RWPE1 (cell line): ENCODE measurements around the gene UPF3B.
"Not testable (repeated sequence)": the region's sequence is repeated elsewhere in the genome, so short reads cannot be mapped to it uniquely, and the experiment has no call there.

Experiments used
- CTCF ChIA-PET: fragments of 350-600 bp; sonication (Branson Sonifier 250); formaldehyde crosslinking; extraction: SDS; loops from one replicate; lab custom pipeline; 2021; lab: Yijun Ruan, JAX
- POLR2A ChIA-PET: fragments of 400-600 bp; formaldehyde crosslinking; extraction: SDS; loops from one replicate; lab custom pipeline; 2020; ENCODE audit warnings: antibody characterized with exemption; ENCODE audit not compliant: low non-redundant PET; lab: Yijun Ruan, JAX
- DNase-seq: peaks from one replicate; pipeline ENCODE4 v3.0.0; 2012; ENCODE audit warnings: low spot score
- H3K27ac ChIP-seq: fragments of 450-650 bp; 2 replicates; pipeline ENCODE4 v1.5.1; 2017
- CTCF ChIP-seq: fragments of 450-650 bp; conservative IDR thresholded peaks from 2 replicates; pipeline ENCODE4 v1.5.1; 2017; ENCODE audit warnings: low read depth, mild to moderate bottlenecking

The UPF3B gene

GRCh38 chrX:119852382-119853353, at the start of gene UPF3B:
Gene UPF3B (minus strand): TSS chrX:119852963. CDS start chrX:119852928, 35 bp downstream.
- H3K27ac ChIP-seq, result peak within 1 kb of the TSS; percentile 83
- CTCF ChIA-PET, result no interaction called here
- POLR2A ChIA-PET, result interaction anchor here (0.5 to 0.7 kb wide), 4 partner anchors 60 to 752 kb away, joined by 3 read pairs; partner anchors contain the start of gene RPL39
- peak; percentile 94 for DNase-seq
- TF ChIP-seq CTCF, result no peak

DNA sequence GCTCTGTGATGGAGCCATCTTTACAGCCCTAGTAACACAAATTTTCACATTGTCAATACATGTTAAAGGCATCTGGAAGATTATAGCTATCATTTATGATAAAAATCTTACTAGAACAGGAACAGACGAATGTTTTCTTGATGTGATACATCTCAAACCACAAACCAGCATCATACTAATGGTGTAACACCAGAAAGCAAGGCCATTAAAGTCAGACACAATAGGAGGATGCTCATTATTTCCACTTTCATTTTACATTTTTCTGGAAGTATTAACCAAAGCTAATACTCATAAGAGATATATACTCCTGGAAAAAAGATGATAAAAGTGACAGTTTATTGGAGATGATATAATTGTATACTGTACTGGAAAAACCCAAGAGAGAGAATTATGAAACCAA, 48.2 kb upstream of the UPF3B start:
- POLR2A ChIA-PET, result no interaction called here
- CTCF ChIA-PET, result no interaction called here
- no peak for TF ChIP-seq CTCF
- DNase-seq, result no peak
- H3K27ac ChIP-seq, result no peak overlapping the region

DNA sequence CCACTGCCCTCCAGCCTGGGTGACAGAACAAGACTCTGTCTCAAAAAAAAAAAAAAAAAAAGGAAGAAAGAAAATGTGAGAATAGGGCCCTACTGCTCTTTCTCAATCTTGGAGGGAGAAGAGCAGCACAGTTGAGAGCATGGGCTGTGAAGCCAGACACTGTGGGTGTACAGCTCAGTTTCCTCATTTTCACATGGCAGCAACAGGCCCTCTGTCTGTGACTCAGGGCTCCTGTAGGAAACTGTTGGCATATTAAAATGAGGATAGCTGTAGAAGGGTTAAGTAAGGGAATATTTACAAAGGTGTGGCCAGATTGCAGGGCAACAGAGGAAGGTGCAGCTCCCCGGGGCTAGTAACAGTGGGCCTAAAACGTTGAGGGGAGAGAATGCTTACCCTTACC, 46.4 kb upstream of the UPF3B start:
- no peak for DNase-seq
- TF ChIP-seq CTCF, result no peak
- no peak overlapping the region for H3K27ac ChIP-seq
- POLR2A ChIA-PET, result no interaction called here
- CTCF ChIA-PET, result no interaction called here

DNA sequence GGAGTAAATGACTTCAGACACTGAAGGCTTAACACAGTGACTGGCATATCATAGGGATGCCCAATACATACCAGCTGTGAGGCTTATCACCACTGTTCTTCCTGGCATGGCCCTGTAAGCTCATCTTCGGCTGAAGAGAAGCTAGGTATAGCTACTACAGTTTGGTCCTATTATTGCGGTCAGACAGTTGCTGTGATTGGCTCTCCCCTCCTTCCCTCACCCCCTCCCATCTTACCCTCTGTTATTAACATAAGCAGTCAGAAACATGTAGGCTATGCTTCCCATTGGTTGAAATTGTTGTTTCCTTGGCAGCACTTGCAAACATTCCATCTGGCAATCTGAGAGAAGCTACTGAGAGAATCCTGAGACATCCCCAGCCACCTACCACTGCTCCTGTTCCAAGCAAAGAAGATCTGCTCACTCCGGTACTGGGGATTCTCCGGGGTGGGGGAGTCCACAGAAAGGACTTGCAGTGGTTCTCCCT, 43.1 kb upstream of the UPF3B start, which contains the start of gene AKAP14:
Gene AKAP14 (plus strand): TSS at position 51 of the 484 bp plus-strand sequence. CDS start 7,331 bp downstream, outside the sequence.
- CTCF ChIA-PET, result no interaction called here
- no peak for TF ChIP-seq CTCF
- no peak within 1 kb of the TSS for H3K27ac ChIP-seq
- POLR2A ChIA-PET, result no interaction called here
- DNase-seq, result no peak

DNA sequence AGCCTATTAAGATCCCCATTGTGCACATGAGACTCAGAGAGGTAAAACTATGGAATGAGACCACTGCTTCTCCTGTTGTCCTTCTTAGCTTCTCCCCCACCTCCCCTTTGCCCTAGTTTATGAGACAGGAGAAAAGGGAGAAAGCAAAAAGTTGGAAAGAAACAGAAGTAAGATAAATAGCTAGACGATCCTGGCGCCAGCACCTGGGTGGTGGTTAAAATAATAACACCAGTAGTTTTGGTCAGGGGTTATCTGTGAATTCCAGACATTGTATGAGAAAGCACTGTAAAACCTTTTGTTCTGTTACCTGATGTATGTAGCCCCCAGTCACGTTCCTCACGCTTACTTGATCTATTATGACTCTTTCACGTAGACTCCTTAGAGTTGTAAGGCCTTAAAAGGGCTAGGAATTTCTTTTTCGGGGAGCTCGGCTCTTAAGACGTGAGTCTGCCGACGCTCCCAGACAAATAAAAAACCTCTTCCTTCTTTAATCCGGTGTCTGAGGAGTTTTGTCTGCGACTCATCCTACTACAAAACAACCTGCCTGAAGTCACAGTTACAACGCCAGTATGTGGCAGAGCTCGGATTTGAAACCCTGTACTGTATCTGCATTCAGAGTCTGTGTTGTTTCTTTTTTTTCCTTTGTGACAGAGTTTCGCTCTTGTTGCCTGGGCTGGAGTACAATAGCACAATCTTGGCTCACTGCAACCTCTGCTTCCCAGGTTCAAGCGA, 39.4 kb upstream of the UPF3B start:
- POLR2A ChIA-PET, DNase-seq, H3K27ac ChIP-seq, CTCF ChIA-PET: not testable (repeated sequence)

DNA sequence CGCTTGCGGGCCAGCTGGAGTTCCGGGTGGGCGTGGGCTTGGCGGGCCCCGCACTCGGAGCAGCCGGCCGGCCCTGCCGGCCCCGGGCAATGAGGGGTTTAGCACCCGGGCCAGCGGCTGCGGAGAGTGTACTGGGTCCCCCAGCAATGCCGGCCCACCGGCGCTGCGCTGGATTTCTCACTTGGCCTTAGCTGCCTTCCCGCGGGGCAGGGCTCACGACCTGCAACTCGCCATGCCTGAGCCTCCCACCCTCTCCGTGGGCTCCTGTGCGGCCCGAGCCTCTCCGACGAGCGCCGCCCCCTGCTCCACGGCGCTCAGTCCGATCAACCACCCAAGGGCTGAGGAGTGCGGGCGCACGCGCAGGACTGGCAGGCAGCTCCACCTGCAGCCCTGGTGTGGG, 37.9 kb upstream of the UPF3B start:
- H3K27ac ChIP-seq, DNase-seq, POLR2A ChIA-PET, CTCF ChIA-PET: not testable (repeated sequence)

- CTCF ChIA-PET, result interaction anchor here (1.1 kb wide), 1 partner anchor 96 kb away, joined by 4 read pairs; the partner anchor contains the start of gene RPL39
- TF ChIP-seq CTCF, result peak; percentile 26
- DNase-seq, result peak; percentile 20
- no peak overlapping the region for H3K27ac ChIP-seq
- POLR2A ChIA-PET, result no interaction called here
These were observed 35.1 kb upstream of the UPF3B start for GRCh38 chrX:119887721-119888425.
